ENCODE results near the gene TBC1D17. TPM values are rescaled to one million over a fixed set of nuclear protein-coding genes. Genes with fewer than 3 reads are reported as not detected.

TBC1D17 gene
- polyA plus RNA-seq, 1 donor (not counting 4 experiments of a cell fraction or from before 2014, with no cell fraction given): 9.4 TPM

GRCh38 chr19:49860336-49861102 is 17.0 kb upstream of the TBC1D17 start:
- DNase-seq (ENCODE audit: low read depth, low spot score): no peak
- H3K9me3 ChIP-seq (ENCODE audit: control insufficient read depth, low read depth, low read length): no peaks in the 10 kb centered on the region
- H3K36me3 ChIP-seq (ENCODE audit: control insufficient read depth in 2 of 2, extremely low read depth in 1 of 2, insufficient read depth in 2 of 2, low read length in 2 of 2): peaks cover 31 to 52% of the 10 kb centered on the region in 2 experiments
- peaks cover 24% of the 10 kb centered on the region for H3K79me2 ChIP-seq (ENCODE audit: control insufficient read depth, insufficient read depth, low read length)
- TF ChIP-seq CTCF (optimal IDR thresholded peaks at IDR 0.05 in 1 of 3, IDR thresholded peaks at IDR 0.05 in 1 of 3, conservative IDR thresholded peaks at IDR 0.05 in 1 of 3; ENCODE audit: extremely low read depth in 1 of 3, insufficient read depth in 2 of 3, low read length in 3 of 3) (no peak), EZH2 (IDR thresholded peaks at IDR 0.05; ENCODE audit: low read length) (no peak)
- no peak overlapping the region for H3K4me3 ChIP-seq (ENCODE audit: control insufficient read depth in 2 of 3, extremely low read depth in 1 of 3, insufficient read depth in 2 of 3, low read depth in 1 of 3, low read length in 3 of 3)
- H3K27me3 ChIP-seq (ENCODE audit: control insufficient read depth, extremely low read depth, insufficient read depth, low read length): no peaks in the 10 kb centered on the region
- no peak overlapping the region for H2AFZ ChIP-seq (ENCODE audit: control insufficient read depth, low read length)
- no peak overlapping the region for H3K4me2 ChIP-seq (ENCODE audit: control insufficient read depth, extremely low read depth, insufficient read depth, low read depth, low read length)
- no peaks in the 10 kb centered on the region for H3K9me1 ChIP-seq (ENCODE audit: control insufficient read depth, extremely low read depth, insufficient read depth, low read length)
- H3K27ac ChIP-seq (ENCODE audit: control insufficient read depth, insufficient read depth, low read length): no peak overlapping the region
- H3K9ac ChIP-seq (ENCODE audit: control insufficient read depth, extremely low read depth, insufficient read depth, low read length): no peak overlapping the region
- dilution Hi-C loops (cut with MboI; ENCODE audit: extremely low pct_ligation_motif_present, low sequenced_read_pairs): no loop called here
- peaks cover 11% of the 10 kb centered on the region for H4K20me1 ChIP-seq (ENCODE audit: control insufficient read depth, extremely low read depth, insufficient read depth, low read length)
- FAIRE-seq: no peak
- H3K4me1 ChIP-seq (ENCODE audit: control insufficient read depth, extremely low read depth, insufficient read depth, low read length): peaks cover 11% of the 10 kb centered on the region

GRCh38 chr19:49861107-49861506 is 16.4 kb upstream of the TBC1D17 start:
- H3K9me3 ChIP-seq (ENCODE audit: control insufficient read depth, low read depth, low read length): no peaks in the 10 kb centered on the region
- DNase-seq (ENCODE audit: low read depth, low spot score) (no peak), FAIRE-seq (no peak)
- dilution Hi-C loops (cut with MboI; ENCODE audit: extremely low pct_ligation_motif_present, low sequenced_read_pairs): no loop called here
- H4K20me1 ChIP-seq (ENCODE audit: control insufficient read depth, extremely low read depth, insufficient read depth, low read length): peaks cover 11% of the 10 kb centered on the region
- no peak overlapping the region for H3K4me3 ChIP-seq (ENCODE audit: control insufficient read depth in 2 of 3, extremely low read depth in 1 of 3, insufficient read depth in 2 of 3, low read depth in 1 of 3, low read length in 3 of 3)
- H3K4me2 ChIP-seq (ENCODE audit: control insufficient read depth, extremely low read depth, insufficient read depth, low read depth, low read length): no peak overlapping the region
- H3K36me3 ChIP-seq (ENCODE audit: control insufficient read depth in 2 of 2, extremely low read depth in 1 of 2, insufficient read depth in 2 of 2, low read length in 2 of 2): peaks cover 29 to 52% of the 10 kb centered on the region in 2 experiments
- peaks cover 17% of the 10 kb centered on the region for H3K4me1 ChIP-seq (ENCODE audit: control insufficient read depth, extremely low read depth, insufficient read depth, low read length)
- peaks cover 29% of the 10 kb centered on the region for H3K79me2 ChIP-seq (ENCODE audit: control insufficient read depth, insufficient read depth, low read length)
- no peak overlapping the region for H3K9ac ChIP-seq (ENCODE audit: control insufficient read depth, extremely low read depth, insufficient read depth, low read length)
- TF ChIP-seq EZH2 (IDR thresholded peaks at IDR 0.05; ENCODE audit: low read length) (no peak), CTCF (optimal IDR thresholded peaks at IDR 0.05 in 1 of 3, IDR thresholded peaks at IDR 0.05 in 1 of 3, conservative IDR thresholded peaks at IDR 0.05 in 1 of 3; ENCODE audit: extremely low read depth in 1 of 3, insufficient read depth in 2 of 3, low read length in 3 of 3) (no peak)
- H3K27me3 ChIP-seq (ENCODE audit: control insufficient read depth, extremely low read depth, insufficient read depth, low read length): no peaks in the 10 kb centered on the region
- no peak overlapping the region for H3K27ac ChIP-seq (ENCODE audit: control insufficient read depth, insufficient read depth, low read length)
- no peak overlapping the region for H2AFZ ChIP-seq (ENCODE audit: control insufficient read depth, low read length)
- H3K9me1 ChIP-seq (ENCODE audit: control insufficient read depth, extremely low read depth, insufficient read depth, low read length): no peaks in the 10 kb centered on the region
